Endothelial cell (in vitro differentiated cells): ENCODE data around the gene PLA2G2D. TPM values are rescaled to one million over a fixed set of nuclear protein-coding genes. Genes with fewer than 3 reads are reported as not detected.

Experiments used
- DNase-seq: peaks from one replicate; pipeline ENCODE4 v3.0.0; 2021; ENCODE audit warnings: low spot score
- H3K27ac Mint-ChIP-seq: one replicate; pipeline ENCODE4 v1.8.0; 2021; ENCODE audit warnings: mixed read lengths, inconsistent platforms; ENCODE audit not compliant: unreplicated experiment
- H3K27me3 Mint-ChIP-seq: one replicate; pipeline ENCODE4 v1.8.0; 2021; ENCODE audit warnings: mild to moderate bottlenecking, moderate library complexity, mixed read lengths, inconsistent platforms; ENCODE audit not compliant: unreplicated experiment
- H3K36me3 Mint-ChIP-seq: one replicate; pipeline ENCODE4 v1.8.0; 2021; ENCODE audit warnings: mild to moderate bottlenecking, low read depth, mixed read lengths, inconsistent platforms; ENCODE audit not compliant: unreplicated experiment
- H3K4me1 Mint-ChIP-seq: one replicate; pipeline ENCODE4 v1.8.0; 2021; ENCODE audit warnings: mild to moderate bottlenecking, mixed read lengths, inconsistent platforms; ENCODE audit not compliant: unreplicated experiment
- H3K4me3 Mint-ChIP-seq: one replicate; pipeline ENCODE4 v1.8.0; 2021; ENCODE audit warnings: mild to moderate bottlenecking, mixed read lengths, inconsistent platforms; ENCODE audit not compliant: unreplicated experiment
- H3K9me3 Mint-ChIP-seq: one replicate; pipeline ENCODE4 v1.8.0; 2021; ENCODE audit warnings: mixed read lengths, inconsistent platforms; ENCODE audit not compliant: unreplicated experiment
- CTCF ChIP-seq: fragments of 200-600 bp; sonication (generic); IDR thresholded peaks from one replicate; pipeline ENCODE4 v1.5.0; 2021; ENCODE audit warnings: antibody characterized with exemption; ENCODE audit not compliant: unreplicated experiment
- total RNA-seq: library from RNA; stranded (reverse); fragmentation: NEBNext Ultra II Directional; extraction: Animal tissue kit (Norgen Biotek cat#: 25700); gene quantifications from one replicate; pipeline ENCODE4 v1.2.1, GENCODE V29; 2021; ENCODE audit not compliant: unreplicated experiment

The PLA2G2D gene
- total RNA-seq, 1 donor from 2014 or later = not detected

GRCh38 chr1:20126806-20127440 lies 7.6 kb upstream of the PLA2G2D start:
- H3K27ac Mint-ChIP-seq = no peak overlapping the region
- TF ChIP-seq CTCF = no peak
- H3K4me1 Mint-ChIP-seq = no peaks in the 10 kb centered on the region
- H3K9me3 Mint-ChIP-seq = no peaks in the 10 kb centered on the region
- no peak for DNase-seq
- H3K27me3 Mint-ChIP-seq = peaks cover 5% of the 10 kb centered on the region
- H3K36me3 Mint-ChIP-seq = peaks cover 1% of the 10 kb centered on the region
- no peak overlapping the region for H3K4me3 Mint-ChIP-seq

DNA sequence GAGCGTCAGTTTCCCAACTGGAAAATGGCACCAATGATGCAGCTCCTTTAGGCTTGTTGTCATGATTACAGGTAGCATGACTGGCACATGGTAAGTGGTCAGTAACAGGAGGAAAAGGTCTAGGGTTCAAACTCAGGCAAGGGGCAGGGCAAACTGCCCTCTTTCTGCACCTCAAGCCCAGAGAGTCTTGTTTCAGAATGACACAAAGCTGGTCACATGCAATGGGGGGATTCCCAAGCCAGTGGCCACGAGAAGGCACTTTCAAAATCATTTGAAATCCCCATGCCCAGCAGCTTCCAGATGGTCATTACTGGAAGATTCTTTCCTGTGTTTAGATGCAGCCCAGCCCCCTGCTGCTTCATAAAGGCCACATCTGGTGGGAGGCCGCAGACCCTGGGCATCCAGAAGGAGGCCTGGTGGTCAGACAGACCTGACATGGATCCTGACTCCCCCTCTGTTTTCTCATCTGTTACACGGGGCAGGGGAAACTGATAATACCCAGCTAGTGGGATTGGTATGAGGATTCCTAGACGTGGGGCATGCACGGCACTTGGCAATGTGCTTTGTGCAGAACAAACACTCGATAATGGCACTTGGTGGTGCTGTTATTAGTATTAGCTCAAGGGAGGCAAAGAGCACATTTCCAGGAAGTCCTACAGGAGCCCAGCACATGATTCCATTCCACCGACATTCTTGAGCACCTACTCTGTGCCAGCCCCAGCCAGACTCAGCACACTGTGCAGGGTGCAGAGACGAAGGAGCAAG lies 6.9 kb upstream of the PLA2G2D start:
- H3K36me3 Mint-ChIP-seq = no peaks in the 10 kb centered on the region
- peaks cover 5% of the 10 kb centered on the region for H3K27me3 Mint-ChIP-seq
- H3K4me3 Mint-ChIP-seq = no peak overlapping the region
- no peak overlapping the region for H3K27ac Mint-ChIP-seq
- no peaks in the 10 kb centered on the region for H3K4me1 Mint-ChIP-seq
- H3K9me3 Mint-ChIP-seq = no peaks in the 10 kb centered on the region
- TF ChIP-seq CTCF = no peak
- DNase-seq = no peak

DNA sequence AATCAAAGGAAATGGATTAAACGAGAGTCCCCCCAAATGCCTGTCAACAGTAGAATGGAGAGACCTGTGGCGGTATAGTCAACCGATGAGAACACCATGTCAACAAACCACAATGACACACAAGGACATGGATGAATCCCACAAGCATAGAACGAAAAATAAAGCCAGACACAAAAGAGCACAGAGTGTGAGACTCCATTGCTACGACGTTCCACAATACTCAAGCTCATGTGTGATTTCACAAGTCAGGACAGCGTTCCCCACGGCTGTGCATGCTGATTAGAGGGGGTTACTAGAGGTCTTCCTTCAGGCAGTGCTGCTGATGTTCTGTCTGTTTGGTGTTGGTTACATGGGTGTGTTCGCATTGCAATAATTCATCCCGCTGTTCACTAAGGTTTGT lies 5.8 kb upstream of the PLA2G2D start:
- no peak overlapping the region for H3K27ac Mint-ChIP-seq

DNA sequence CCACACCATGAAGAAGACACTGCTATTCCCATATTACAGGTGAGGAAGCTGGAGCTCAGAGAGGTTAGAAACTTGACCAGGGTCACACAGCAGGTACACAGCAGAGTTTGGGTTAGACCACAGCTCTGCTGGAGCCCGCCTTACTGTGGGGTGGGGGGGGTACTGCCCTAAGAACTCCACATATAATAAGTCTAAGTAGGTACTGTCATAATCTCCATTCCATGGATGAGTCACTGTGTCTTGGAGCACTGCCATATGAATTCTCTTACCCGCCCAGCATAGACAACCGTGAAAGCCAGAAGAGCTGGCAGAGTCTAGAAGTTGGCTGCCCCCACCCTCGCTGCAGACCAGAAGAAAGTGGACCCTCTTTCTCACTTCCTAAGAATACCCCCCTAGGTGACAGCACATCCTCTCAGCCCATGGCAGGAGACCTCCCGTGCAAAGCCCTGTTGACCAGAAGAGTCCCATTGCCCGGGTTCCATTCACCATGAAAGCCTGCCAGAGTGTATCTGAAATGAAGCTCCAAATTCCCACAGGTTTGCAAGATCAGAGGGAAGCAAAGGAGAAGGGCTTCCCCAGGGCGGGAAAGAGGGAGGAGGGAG lies 5.2 kb upstream of the PLA2G2D start:
- no peaks in the 10 kb centered on the region for H3K36me3 Mint-ChIP-seq
- DNase-seq = no peak
- TF ChIP-seq CTCF = no peak
- H3K4me1 Mint-ChIP-seq = no peaks in the 10 kb centered on the region
- H3K27ac Mint-ChIP-seq = no peak overlapping the region
- no peak overlapping the region for H3K4me3 Mint-ChIP-seq
- peaks cover 5% of the 10 kb centered on the region for H3K27me3 Mint-ChIP-seq
- no peaks in the 10 kb centered on the region for H3K9me3 Mint-ChIP-seq

More for the DNA sequence above, 5.8 kb upstream of the PLA2G2D start:
- Mint-ChIP-seq H3K4me3 (no peak overlapping the region), H3K27me3 (peaks cover 5% of the 10 kb centered on the region), H3K36me3 (no peaks in the 10 kb centered on the region), H3K4me1 (no peaks in the 10 kb centered on the region), H3K9me3 (no peaks in the 10 kb centered on the region)
- TF ChIP-seq CTCF = no peak
- no peak for DNase-seq
